IMR-90 (cell line): ENCODE data around the gene ARHGAP8. TPM values are rescaled to one million over a fixed set of nuclear protein-coding genes. Genes with fewer than 3 reads are reported as not detected.

Source experiments
- ATAC-seq: fragments of 200-7000 bp; cut with Tn5 transposase; 2 replicates; pipeline ENCODE4 v1.9.1; 2020; ENCODE audit warnings: low read depth, mild to moderate bottlenecking, moderate library complexity
- BruUV-seq: library from RNA; stranded (reverse); fragments of 400-500 nt; replicated peaks from 2 replicates; lab custom pipeline; 2021; lab: Mats Ljungman, UMichigan
- CTCF ChIA-PET: fragments of 300-600 bp; formaldehyde crosslinking; extraction: SDS; loops from one replicate; lab custom pipeline; 2021; ENCODE audit warnings: antibody characterized with exemption; lab: Yijun Ruan, JAX
- POLR2A ChIA-PET: fragments of 300-600 bp; sonication (Branson Sonifier 250); formaldehyde crosslinking; loops from one replicate; lab custom pipeline; 2022; ENCODE audit warnings: antibody characterized with exemption; ENCODE audit not compliant: unreplicated experiment; lab: Charles Lee
- DNase-seq: peaks from one replicate; pipeline ENCODE4 v3.0.0; 2013
- H2AFZ ChIP-seq: replicated peaks from 2 replicates; pipeline ENCODE3; 2013; ENCODE audit warnings: low read length, mild to moderate bottlenecking; ENCODE audit not compliant: poor library complexity
- H2AK5ac ChIP-seq: 2 replicates; pipeline ENCODE4 v1.6.1; 2013; ENCODE audit warnings: low read depth, low read length, inconsistent platforms
- H2AK9ac ChIP-seq: replicated peaks from 2 replicates; pipeline ENCODE3; 2013; ENCODE audit warnings: mild to moderate bottlenecking, low read depth, low read length, moderate library complexity; ENCODE audit not compliant: poor library complexity
- H2BK120ac ChIP-seq: 2 replicates; pipeline ENCODE4 v1.6.1; 2013; ENCODE audit warnings: low read depth, low read length, inconsistent platforms
- H2BK15ac ChIP-seq: 3 replicates; pipeline ENCODE4 v1.6.1; 2013; ENCODE audit warnings: low read depth, low read length, inconsistent platforms
- H2BK20ac ChIP-seq: 2 replicates; pipeline ENCODE4 v1.6.1; 2013; ENCODE audit warnings: low read depth, mild to moderate bottlenecking, inconsistent platforms, low read length, moderate library complexity
- H2BK5ac ChIP-seq: 2 replicates; pipeline ENCODE4 v1.6.1; 2013; ENCODE audit warnings: mild to moderate bottlenecking, low read depth, low read length, inconsistent platforms; ENCODE audit not compliant: poor library complexity, severe bottlenecking
- H3K14ac ChIP-seq: replicated peaks from 2 replicates; pipeline ENCODE4 v1.6.1; 2013; ENCODE audit warnings: low read depth, low read length, inconsistent platforms
- H3K18ac ChIP-seq: 2 replicates; pipeline ENCODE4 v1.6.1; 2013; ENCODE audit warnings: low read depth, low read length, control low read depth
- H3K23ac ChIP-seq: 2 replicates; pipeline ENCODE4 v1.6.1; 2013; ENCODE audit warnings: low read depth, low read length, inconsistent platforms
- H3K27ac ChIP-seq: 2 replicates; pipeline ENCODE4 v1.5.1; 2013; ENCODE audit warnings: mild to moderate bottlenecking, control low read depth, low read length; ENCODE audit not compliant: insufficient read depth
- H3K27me3 ChIP-seq: 2 replicates; pipeline ENCODE4 v1.6.1; 2013; ENCODE audit warnings: low read length; ENCODE audit not compliant: control insufficient read depth, insufficient read depth
- H3K36me3 ChIP-seq: 2 replicates; pipeline ENCODE4 v1.6.1; 2013; ENCODE audit warnings: low read length, mixed read lengths; ENCODE audit not compliant: control insufficient read depth, insufficient read depth
- H3K4ac ChIP-seq: 2 replicates; pipeline ENCODE4 v1.6.1; 2013; ENCODE audit warnings: low read depth, low read length, inconsistent platforms
- H3K4me1 ChIP-seq: 2 replicates; pipeline ENCODE4 v1.6.1; 2013; ENCODE audit warnings: low read length, mixed read lengths; ENCODE audit not compliant: control insufficient read depth, insufficient read depth
- H3K4me2 ChIP-seq: 2 replicates; pipeline ENCODE4 v1.6.1; 2013; ENCODE audit warnings: low read depth, mild to moderate bottlenecking, control low read depth, low read length, moderate library complexity
- H3K4me3 ChIP-seq: 2 replicates; pipeline ENCODE4 v1.5.1; 2013; ENCODE audit warnings: low read depth, mild to moderate bottlenecking, control low read depth, low read length, moderate library complexity; ENCODE audit not compliant: insufficient read depth
- H3K56ac ChIP-seq: 2 replicates; pipeline ENCODE4 v1.6.1; 2013; ENCODE audit warnings: low read length, inconsistent platforms; ENCODE audit not compliant: insufficient read depth; ENCODE audit errors: extremely low read depth
- H3K79me1 ChIP-seq, 2 experiments: 2 replicates each; pipeline ENCODE4 v1.6.1; 2013; ENCODE audit warnings: low read length in 2 of 2, inconsistent platforms in 1 of 2, low read depth in 1 of 2
- H3K9ac ChIP-seq: 2 replicates; pipeline ENCODE4 v1.6.1; 2013; ENCODE audit warnings: low read depth, low read length, control low read depth
- H3K9me1 ChIP-seq: 2 replicates; pipeline ENCODE4 v1.6.1; 2013; ENCODE audit warnings: low read length, inconsistent platforms; ENCODE audit not compliant: insufficient read depth
- H3K9me3 ChIP-seq: 2 replicates; pipeline ENCODE4 v1.6.1; 2013; ENCODE audit warnings: low read length; ENCODE audit not compliant: control insufficient read depth, insufficient read depth
- H4K20me1 ChIP-seq: 2 replicates; pipeline ENCODE4 v1.6.1; 2013; ENCODE audit warnings: low read length, inconsistent platforms; ENCODE audit not compliant: insufficient read depth
- H4K5ac ChIP-seq: 2 replicates; pipeline ENCODE4 v1.6.1; 2013; ENCODE audit warnings: mild to moderate bottlenecking, low read depth, low read length, control low read depth
- H4K8ac ChIP-seq, 2 experiments: 2 replicates each; pipeline ENCODE4 v1.6.1; 2013; ENCODE audit warnings: low read depth in 2 of 2, low read length in 2 of 2, control low read depth in 1 of 2, inconsistent platforms in 1 of 2
- H4K91ac ChIP-seq: 2 replicates; pipeline ENCODE4 v1.6.1; 2013; ENCODE audit warnings: low read depth, low read length, inconsistent platforms; ENCODE audit not compliant: insufficient read depth
- BHLHE40 ChIP-seq: fragments of 150-350 bp; IDR thresholded peaks from 2 replicates; pipeline ENCODE4 v1.6.1; 2016; ENCODE audit warnings: mild to moderate bottlenecking, low read depth, low read length
- CEBPB ChIP-seq: IDR thresholded peaks from 2 replicates; pipeline ENCODE4 v1.6.1; 2012; ENCODE audit warnings: low read depth, low read length, improper control_type of control experiment
- CHD1 ChIP-seq: IDR thresholded peaks from 2 replicates; pipeline ENCODE4 v1.6.1; 2012; ENCODE audit warnings: low read depth, low read length, improper control_type of control experiment
- ELK1 ChIP-seq: fragments of 150-350 bp; IDR thresholded peaks from 2 replicates; pipeline ENCODE4 v1.6.1; 2016; ENCODE audit warnings: low read depth, mild to moderate bottlenecking, low read length, moderate library complexity, borderline replicate concordance
- FOS ChIP-seq: fragments of 150-350 bp; IDR thresholded peaks from 2 replicates; pipeline ENCODE4 v1.6.1; 2016; ENCODE audit warnings: low read depth, low read length
- MAFK ChIP-seq: IDR thresholded peaks from 2 replicates; pipeline ENCODE4 v1.6.1; 2012; ENCODE audit warnings: low read depth, low read length, improper control_type of control experiment
- MAZ ChIP-seq: IDR thresholded peaks from 2 replicates; pipeline ENCODE4 v1.6.1; 2012; ENCODE audit warnings: low read depth, mild to moderate bottlenecking, low read length, improper control_type of control experiment, moderate library complexity, borderline replicate concordance
- MXI1 ChIP-seq: IDR thresholded peaks from 2 replicates; pipeline ENCODE4 v1.6.1; 2012; ENCODE audit warnings: low read depth, mild to moderate bottlenecking, low read length, moderate library complexity, borderline replicate concordance
- NFE2L2 ChIP-seq: fragments of 150-350 bp; IDR thresholded peaks from 2 replicates; pipeline ENCODE4 v1.6.1; 2016; ENCODE audit warnings: low read depth, mild to moderate bottlenecking, low read length
- POLR2A ChIP-seq: IDR thresholded peaks from 2 replicates; pipeline ENCODE4 v1.6.1; 2012; ENCODE audit warnings: mild to moderate bottlenecking, low read depth, low read length
- RAD21 ChIP-seq: IDR thresholded peaks from 2 replicates; pipeline ENCODE4 v1.6.1; 2012; ENCODE audit warnings: low read length, improper control_type of control experiment
- RCOR1 ChIP-seq: IDR thresholded peaks from 2 replicates; pipeline ENCODE4 v1.6.1; 2012; ENCODE audit warnings: mild to moderate bottlenecking, low read length, improper control_type of control experiment; ENCODE audit not compliant: insufficient replicate concordance
- RFX5 ChIP-seq: IDR thresholded peaks from 2 replicates; pipeline ENCODE4 v1.8.0; 2012; ENCODE audit warnings: low read depth, mild to moderate bottlenecking, low read length, moderate library complexity
- SMC3 ChIP-seq: fragments of 150-350 bp; IDR thresholded peaks from 2 replicates; pipeline ENCODE4 v1.6.1; 2016; ENCODE audit warnings: low read depth, mild to moderate bottlenecking, antibody characterized with exemption, low read length, moderate library complexity
- USF2 ChIP-seq: fragments of 150-350 bp; IDR thresholded peaks from 2 replicates; pipeline ENCODE4 v1.6.1; 2017; ENCODE audit warnings: mild to moderate bottlenecking, antibody characterized with exemption, low read length, low read depth
- WGBS, 2 experiments: methylation state at CpG; one replicate each; pipeline versions ENCODE4 v1.1.5 to v1.1.7; 2013; ENCODE audit warnings: missing lambda C conversion rate in 2 of 2; ENCODE audit not compliant: insufficient read length in 1 of 2; ENCODE audit errors: extremely low coverage in 2 of 2; 5-methylcytosine and 5-hydroxymethylcytosine counted together
- dilution Hi-C: fragments of 300-500 bp; cut with HindIII; formaldehyde crosslinking; loops from one replicate; pipeline ENCODE4 v1.14.3; 2018; ENCODE audit warnings: low sequenced_read_pairs; ENCODE audit not compliant: unreplicated experiment
- in situ Hi-C: fragments of 300-500 bp; cut with MboI; formaldehyde crosslinking; loops from 3 replicates; pipeline ENCODE4 v1.14.3; 2019; ENCODE audit warnings: low sequenced_read_pairs, inconsistent platforms, mixed read lengths
- intact Hi-C: fragments of 100-400 bp; cut with micrococcal nuclease; formaldehyde crosslinking; loops from 2 replicates; pipeline ENCODE4 v1.10.0; 2022
- polyA plus RNA-seq, 3 experiments: library from polyadenylated mRNA; depleted of rRNA; stranded (reverse); fragments of >200 nt; gene quantifications; 2 replicates each; pipeline ENCODE4 v1.2.3, GENCODE V29; 2012; ENCODE audit warnings: low replicate concordance in 1 of 3
- total RNA-seq: library from RNA; depleted of rRNA; stranded (reverse); fragments of >200 nt; gene quantifications from 2 replicates; pipeline ENCODE4 v1.2.3, GENCODE V29; 2012
- TF ChIP-seq, protein P1 (sequence below): conservative IDR thresholded peaks from 2 replicates; pipeline ENCODE4 v1.5.1; 2012; ENCODE audit warnings: mild to moderate bottlenecking, low read depth, low read length, improper control_type of control experiment

Gene ARHGAP8
- total and polyA plus RNA-seq, 2 of the 4 experiments (the other 2 are of a cell fraction) = 0.18 to 0.21 TPM

DNA sequence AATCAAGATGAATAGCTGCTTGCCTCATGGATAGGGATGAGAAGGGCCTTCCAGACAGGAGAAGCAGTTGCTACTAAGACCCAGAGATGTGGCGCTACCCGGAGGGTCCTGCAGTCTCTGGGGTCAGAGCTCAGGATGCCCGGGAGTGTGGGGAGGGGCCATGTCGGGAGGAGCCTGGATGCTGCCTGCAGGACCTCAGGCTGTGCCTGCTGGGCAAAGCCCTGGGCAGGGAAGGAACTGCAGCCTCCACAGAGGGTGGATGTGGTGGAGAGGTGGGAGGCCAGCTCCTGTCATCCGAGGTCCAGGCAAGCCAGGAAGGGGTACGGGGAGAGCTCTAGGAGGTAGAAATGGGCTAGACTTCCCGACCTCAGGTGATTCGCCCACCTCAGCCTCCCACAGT, 39.4 kb upstream of the ARHGAP8 start:
- no peak overlapping the region for H2AK9ac ChIP-seq
- H3K4me2 ChIP-seq = no peak overlapping the region
- no peak overlapping the region for H4K91ac ChIP-seq
- no peak overlapping the region for H3K14ac ChIP-seq
- peaks cover 6% of the 10 kb centered on the region in 2 experiments; a peak in 2 of 4 replicates for H3K79me1 ChIP-seq
- TF ChIP-seq, protein P1, sequence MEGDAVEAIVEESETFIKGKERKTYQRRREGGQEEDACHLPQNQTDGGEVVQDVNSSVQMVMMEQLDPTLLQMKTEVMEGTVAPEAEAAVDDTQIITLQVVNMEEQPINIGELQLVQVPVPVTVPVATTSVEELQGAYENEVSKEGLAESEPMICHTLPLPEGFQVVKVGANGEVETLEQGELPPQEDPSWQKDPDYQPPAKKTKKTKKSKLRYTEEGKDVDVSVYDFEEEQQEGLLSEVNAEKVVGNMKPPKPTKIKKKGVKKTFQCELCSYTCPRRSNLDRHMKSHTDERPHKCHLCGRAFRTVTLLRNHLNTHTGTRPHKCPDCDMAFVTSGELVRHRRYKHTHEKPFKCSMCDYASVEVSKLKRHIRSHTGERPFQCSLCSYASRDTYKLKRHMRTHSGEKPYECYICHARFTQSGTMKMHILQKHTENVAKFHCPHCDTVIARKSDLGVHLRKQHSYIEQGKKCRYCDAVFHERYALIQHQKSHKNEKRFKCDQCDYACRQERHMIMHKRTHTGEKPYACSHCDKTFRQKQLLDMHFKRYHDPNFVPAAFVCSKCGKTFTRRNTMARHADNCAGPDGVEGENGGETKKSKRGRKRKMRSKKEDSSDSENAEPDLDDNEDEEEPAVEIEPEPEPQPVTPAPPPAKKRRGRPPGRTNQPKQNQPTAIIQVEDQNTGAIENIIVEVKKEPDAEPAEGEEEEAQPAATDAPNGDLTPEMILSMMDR = no peak
- TF ChIP-seq SMC3 (no peak), NFE2L2 (no peak), RCOR1 (no peak), MAZ (no peak), FOS (no peak), MXI1 (no peak), USF2 (no peak), RAD21 (no peak), CEBPB (no peak), BHLHE40 (no peak), POLR2A (no peak), CHD1 (no peak), RFX5 (no peak), ELK1 (no peak), MAFK (no peak)
- no peak overlapping the region for H3K23ac ChIP-seq
- H3K4me1 ChIP-seq = peaks cover 3% of the 10 kb centered on the region
- CTCF ChIA-PET = no interaction called here
- no peak overlapping the region for H3K4ac ChIP-seq
- H3K4me3 ChIP-seq = no peak overlapping the region
- H4K5ac ChIP-seq = no peak overlapping the region
- BruUV-seq = no TSS peak
- H2BK20ac ChIP-seq = no peak overlapping the region
- in situ Hi-C loops (no loop called here), dilution Hi-C loops (no loop called here), intact Hi-C loops (no loop called here)
- ATAC-seq = no peak
- H3K18ac ChIP-seq = no peak overlapping the region
- no peak overlapping the region for H2AFZ ChIP-seq
- no peak overlapping the region for H3K27ac ChIP-seq
- no peak overlapping the region for H4K8ac ChIP-seq
- H3K56ac ChIP-seq = no peak overlapping the region
- H3K9ac ChIP-seq = no peak overlapping the region
- no peak overlapping the region for H2BK5ac ChIP-seq
- H4K20me1 ChIP-seq = peaks cover 13% of the 10 kb centered on the region
- H3K9me3 ChIP-seq = no peaks in the 10 kb centered on the region
- peaks cover 5% of the 10 kb centered on the region; the same call in 1 of the 2 replicates for H3K9me1 ChIP-seq
- H2BK15ac ChIP-seq = no peak overlapping the region
- no peak overlapping the region for H2BK120ac ChIP-seq
- H3K36me3 ChIP-seq = peaks cover 10% of the 10 kb centered on the region; the same call in 1 of the 2 replicates
- POLR2A ChIA-PET = no interaction called here
- DNase-seq = no peak
- no peaks in the 10 kb centered on the region for H3K27me3 ChIP-seq
- no peak overlapping the region for H2AK5ac ChIP-seq
- WGBS, 2 experiments = 89% methylated on average over 3 of the region's 8 CpGs; no CpG with 5 or more reads in 1 of the 2 experiments
